22Rv1 (cell line): Measurements from ENCODE around the gene SMAD6.

Experiments used
- ZFX ChIP-seq: fragments of 450-650 bp; IDR thresholded peaks from 2 replicates; pipeline ENCODE4 v1.6.1; 2017; ENCODE audit warnings: antibody characterized with exemption, borderline replicate concordance
- TF ChIP-seq, protein P1 (sequence below): fragments of 450-650 bp; IDR thresholded peaks from 2 replicates; pipeline ENCODE4 v1.5.1; 2017; ENCODE audit warnings: mild to moderate bottlenecking

DNA sequence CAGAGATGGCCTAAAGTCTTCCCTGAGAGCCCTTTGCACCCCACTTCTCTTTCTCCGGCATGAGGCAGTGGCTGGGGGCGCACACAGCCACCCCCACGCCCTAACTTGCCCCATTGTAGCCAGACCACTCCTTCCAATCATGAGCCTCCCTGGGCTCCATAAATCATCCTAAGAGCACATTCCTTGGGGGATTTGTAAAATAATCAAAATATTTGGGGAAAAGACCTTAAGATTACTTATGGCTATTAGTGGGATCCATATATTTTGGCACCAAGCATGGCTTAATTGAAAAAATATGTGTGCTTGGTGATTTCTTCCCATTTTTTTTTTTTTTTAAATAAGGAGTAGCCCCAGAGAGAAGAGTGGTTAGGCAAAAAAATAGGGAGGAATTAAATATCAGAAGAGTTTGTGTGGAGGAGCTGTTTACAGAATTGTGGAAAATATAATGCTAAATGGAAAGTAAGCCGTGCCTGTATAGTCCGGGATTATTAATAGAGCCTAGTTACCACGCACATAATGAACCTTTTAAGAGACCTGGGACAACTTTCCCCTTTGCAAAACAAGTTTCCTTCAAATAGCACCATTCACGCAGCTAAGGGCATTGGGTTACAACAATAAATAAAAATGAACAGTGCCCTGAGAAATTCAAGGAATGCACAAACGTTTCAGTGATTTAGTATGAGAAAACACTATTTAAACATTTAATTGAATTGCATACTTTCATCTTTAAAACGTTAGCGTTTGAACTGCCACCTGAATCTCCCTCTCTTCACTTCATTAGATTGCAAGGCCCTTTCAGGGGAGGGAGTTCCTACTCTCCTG, 46.1 kb downstream of the SMAD6 start:
- TF ChIP-seq, protein P1, sequence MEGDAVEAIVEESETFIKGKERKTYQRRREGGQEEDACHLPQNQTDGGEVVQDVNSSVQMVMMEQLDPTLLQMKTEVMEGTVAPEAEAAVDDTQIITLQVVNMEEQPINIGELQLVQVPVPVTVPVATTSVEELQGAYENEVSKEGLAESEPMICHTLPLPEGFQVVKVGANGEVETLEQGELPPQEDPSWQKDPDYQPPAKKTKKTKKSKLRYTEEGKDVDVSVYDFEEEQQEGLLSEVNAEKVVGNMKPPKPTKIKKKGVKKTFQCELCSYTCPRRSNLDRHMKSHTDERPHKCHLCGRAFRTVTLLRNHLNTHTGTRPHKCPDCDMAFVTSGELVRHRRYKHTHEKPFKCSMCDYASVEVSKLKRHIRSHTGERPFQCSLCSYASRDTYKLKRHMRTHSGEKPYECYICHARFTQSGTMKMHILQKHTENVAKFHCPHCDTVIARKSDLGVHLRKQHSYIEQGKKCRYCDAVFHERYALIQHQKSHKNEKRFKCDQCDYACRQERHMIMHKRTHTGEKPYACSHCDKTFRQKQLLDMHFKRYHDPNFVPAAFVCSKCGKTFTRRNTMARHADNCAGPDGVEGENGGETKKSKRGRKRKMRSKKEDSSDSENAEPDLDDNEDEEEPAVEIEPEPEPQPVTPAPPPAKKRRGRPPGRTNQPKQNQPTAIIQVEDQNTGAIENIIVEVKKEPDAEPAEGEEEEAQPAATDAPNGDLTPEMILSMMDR = no peak
- no peak for TF ChIP-seq ZFX
